Stimulated activated CD4-positive, alpha-beta T cell treated with anti-CD3 and anti-CD28 coated beads, Interleukin-12 subunit alpha, Interleukin-12 subunit beta, amount 100 ng/mL, for 24 hours (primary cell): Measurements from ENCODE around the gene MBLAC1.
"Not testable (repeated sequence)": the region's sequence is repeated elsewhere in the genome, so short reads cannot be mapped to it uniquely, and the experiment has no call there.

Experiments
- DNase-seq, 2 experiments: peaks; one replicate each; pipeline ENCODE4 v3.0.0-alpha.2; 2020; ENCODE audit warnings: low read depth in 2 of 2

The MBLAC1 gene

DNA sequence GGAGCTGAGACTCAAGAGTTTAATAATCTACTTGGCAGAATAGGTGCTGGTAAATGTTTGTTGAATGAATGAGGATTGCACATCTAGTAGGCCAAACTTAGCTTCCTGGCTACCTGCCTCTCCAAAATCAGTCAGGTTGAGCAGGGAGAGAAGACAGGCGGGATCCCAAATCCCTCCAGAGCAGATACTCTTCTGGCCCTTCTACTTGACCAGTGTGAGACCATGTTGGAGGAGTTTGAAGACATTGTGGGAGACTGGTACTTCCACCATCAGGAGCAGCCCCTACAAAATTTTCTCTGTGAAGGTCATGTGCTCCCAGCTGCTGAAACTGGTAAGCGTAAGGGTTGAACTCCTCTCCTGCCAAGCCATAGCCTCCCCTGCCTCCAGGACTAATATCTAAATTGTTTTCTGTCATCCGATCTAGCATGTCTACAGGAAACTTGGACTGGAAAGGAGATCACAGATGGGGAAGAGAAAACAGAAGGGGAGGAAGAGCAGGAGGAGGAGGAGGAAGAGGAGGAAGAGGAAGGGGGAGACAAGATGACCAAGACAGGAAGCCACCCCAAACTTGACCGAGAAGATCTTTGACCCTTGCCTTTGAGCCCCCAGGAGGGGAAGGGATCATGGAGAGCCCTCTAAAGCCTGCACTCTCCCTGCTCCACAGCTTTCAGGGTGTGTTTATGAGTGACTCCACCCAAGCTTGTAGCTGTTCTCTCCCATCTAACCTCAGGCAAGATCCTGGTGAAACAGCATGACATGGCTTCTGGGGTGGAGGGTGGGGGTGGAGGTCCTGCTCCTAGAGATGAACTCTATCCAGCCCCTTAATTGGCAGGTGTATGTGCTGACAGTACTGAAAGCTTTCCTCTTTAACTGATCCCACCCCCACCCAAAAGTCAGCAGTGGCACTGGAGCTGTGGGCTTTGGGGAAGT, 2.2 kb upstream of the MBLAC1 start:
- no peak for DNase-seq

DNA sequence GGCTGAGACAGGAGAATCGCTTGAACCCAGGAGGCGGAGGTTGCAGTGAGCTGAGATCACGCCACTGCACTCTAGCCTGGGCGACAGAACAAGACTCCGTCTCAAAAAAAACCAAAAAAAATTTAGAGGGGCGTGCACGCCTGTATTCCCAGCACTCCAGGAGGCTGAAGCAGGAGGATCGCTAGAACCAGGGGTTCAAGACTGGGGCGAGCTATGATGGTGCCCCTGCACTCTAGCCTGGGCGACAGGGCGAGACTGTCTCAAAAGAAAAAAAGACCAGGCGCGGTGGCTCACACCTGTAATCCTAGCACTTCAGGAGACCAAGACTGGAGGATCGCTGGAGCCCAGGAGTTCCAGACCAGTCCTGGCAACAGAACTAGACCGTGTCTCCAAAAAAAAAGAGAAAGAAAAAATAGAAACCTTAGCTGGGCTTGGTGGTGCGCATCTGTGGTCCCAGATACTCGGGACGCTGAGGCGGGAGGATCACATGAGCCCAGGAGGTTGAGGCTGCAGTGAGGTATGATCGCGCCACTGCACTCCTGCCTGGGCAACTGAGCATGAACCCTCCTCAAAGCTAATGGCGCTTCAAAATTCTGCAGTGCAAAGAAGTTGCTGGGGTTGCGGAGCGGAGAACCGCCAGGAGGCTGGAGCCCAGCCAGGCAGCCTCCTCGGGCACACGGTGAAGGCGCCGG, 382 bp upstream of the MBLAC1 start:
- DNase-seq = no peak

DNA sequence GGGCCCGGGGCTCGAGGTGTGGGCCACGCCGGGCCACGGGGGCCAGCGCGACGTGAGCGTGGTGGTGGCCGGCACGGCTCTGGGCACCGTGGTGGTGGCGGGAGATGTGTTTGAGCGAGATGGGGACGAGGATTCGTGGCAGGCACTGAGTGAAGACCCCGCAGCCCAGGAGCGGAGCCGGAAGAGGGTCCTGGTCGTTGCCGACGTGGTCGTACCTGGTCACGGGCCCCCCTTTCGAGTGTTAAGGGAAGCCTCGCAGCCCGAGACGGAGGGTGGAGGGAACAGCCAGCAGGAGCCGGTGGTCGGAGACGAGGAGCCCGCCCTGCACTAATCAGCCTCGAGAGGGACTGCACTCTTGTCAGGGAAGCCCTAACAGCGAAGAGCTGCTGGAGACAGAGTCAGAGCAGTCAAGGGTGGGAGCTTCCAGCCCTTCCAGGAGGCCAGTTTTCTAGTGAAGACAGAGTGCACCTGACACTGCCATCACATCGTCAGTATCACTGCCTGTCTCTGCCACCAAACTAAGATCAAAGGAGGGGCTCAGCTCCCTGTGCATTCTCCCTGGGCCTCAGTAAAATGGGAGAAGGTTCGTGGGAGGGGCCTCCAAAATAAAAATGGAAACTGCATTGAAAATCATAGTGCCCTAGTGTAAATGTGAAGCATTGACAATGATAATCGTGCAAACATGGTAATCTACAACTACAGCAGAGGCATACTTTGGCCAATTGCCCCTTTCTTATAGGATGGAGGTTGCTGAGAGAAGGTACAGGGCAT, 1.3 kb downstream of the MBLAC1 start:
- no peak for DNase-seq

DNA sequence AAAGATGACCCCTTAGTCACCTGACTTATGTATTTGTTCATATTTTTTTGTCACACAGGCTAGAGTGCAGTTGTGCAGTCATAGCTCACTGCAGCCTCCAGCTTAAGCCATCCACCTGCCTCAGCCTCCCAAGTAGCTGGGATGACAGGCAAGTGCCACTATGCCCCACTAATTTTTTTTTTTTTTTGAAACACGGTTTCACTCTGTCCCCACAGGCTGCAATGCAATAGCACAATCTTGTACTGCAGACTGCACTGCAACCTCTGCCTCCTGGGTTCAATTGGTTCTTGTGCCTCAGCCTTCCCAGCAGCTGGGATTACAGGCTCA, 1.8 kb downstream of the MBLAC1 start:
- DNase-seq = no peak

DNA sequence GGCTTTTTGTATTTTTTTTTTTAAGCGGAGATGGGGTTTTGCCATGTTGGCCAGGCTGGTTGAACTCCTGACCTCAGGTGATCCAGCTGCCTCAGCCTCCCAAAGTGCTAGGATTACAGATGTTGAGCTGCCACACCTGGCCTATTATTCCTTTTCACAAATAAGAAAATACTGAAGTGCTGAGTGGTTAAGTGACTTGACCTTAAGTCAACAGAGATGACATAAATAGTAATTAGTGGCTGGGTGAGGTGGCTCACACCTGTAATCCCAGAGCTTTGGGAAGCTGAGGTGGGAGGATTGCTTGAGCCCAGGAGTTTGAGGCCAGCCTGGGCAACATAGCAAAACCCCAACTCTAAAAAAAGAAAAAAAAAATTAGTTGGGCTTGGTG, 3.4 kb downstream of the MBLAC1 start:
- not testable (repeated sequence) for DNase-seq

DNA sequence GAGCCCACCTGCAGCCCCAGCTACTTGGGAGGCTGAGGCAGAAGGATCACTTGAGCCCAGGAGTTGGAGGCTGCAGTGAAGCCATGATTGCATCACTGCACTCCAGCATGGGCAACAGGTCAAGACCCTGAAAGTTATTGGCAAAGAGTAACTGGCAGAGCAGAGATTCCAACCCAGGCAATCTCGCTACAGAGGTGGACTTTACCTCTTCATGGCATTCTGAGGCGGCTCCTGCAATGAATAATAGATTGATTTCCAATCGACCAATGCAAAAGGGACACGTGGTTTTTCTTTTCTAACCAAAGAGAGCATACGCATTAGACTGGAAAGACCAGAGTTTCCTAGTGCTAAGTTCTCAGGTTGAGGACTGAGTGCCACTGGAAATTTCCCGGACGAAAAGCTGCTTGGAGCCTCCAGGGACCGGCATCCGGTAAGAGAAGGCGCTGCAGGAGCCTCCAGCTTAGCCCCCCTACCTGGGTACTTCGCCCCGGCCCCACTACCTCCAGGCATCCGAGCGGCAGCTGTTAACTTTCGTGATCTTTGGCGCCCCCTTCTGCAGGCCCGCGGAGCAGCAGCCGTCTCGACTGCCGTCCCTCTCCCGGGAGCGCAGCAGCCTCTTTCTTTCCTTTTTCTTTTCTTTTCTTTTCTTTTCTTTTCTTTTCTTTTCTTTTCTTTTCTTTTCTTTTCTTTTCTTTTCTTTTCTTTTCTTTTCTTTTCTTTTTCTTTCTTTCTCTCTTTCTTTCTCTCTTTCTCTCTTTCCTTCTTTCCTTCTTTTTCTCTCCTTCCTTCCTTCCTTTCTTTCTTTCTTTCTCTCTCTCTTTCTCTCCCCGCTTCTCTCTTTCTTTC, 4.1 kb downstream of the MBLAC1 start:
- peak; percentile 50 to 82 for DNase-seq

DNA sequence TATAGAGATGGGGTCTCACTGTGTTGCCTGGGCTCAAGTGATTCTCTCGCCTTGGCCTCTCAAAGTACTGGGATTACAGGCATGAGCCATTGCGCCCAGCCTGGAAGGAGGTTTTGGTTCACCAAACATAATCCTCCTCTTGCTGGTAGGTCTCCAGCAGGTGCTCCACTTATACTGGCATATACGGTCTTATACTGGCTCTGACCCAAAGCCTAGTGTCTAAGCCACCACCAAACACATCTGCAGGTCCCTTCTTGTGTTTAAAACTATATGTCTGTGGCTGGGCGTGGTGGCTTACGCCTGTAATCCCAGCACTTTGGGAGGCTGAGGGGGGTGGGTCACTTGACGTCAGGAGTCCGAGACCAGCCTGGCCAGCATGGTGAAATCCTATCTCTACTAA, 5.4 kb downstream of the MBLAC1 start:
- no peak for DNase-seq

DNA sequence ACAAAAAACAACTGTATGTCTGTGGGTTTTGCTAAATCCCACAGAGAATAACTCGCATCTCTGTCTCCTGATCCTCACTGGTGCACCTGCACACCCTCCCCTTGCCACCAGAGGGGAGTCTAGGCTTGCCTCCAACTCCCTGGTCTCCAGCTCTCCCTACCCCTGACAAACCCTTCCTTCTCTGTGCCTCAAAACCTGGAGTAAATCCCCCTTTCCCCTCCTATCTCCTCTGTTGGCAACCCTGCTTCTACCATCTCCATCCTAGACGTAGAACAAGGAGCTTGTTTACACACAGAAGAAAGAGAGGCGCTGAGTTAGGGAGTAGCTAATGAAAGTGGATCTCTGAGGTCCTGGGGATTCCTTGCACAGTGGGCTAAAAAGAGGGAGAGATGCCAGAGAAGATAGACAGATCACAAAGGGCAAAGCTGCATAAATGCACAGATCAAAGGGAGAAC, 6.0 kb downstream of the MBLAC1 start:
- no peak for DNase-seq

DNA sequence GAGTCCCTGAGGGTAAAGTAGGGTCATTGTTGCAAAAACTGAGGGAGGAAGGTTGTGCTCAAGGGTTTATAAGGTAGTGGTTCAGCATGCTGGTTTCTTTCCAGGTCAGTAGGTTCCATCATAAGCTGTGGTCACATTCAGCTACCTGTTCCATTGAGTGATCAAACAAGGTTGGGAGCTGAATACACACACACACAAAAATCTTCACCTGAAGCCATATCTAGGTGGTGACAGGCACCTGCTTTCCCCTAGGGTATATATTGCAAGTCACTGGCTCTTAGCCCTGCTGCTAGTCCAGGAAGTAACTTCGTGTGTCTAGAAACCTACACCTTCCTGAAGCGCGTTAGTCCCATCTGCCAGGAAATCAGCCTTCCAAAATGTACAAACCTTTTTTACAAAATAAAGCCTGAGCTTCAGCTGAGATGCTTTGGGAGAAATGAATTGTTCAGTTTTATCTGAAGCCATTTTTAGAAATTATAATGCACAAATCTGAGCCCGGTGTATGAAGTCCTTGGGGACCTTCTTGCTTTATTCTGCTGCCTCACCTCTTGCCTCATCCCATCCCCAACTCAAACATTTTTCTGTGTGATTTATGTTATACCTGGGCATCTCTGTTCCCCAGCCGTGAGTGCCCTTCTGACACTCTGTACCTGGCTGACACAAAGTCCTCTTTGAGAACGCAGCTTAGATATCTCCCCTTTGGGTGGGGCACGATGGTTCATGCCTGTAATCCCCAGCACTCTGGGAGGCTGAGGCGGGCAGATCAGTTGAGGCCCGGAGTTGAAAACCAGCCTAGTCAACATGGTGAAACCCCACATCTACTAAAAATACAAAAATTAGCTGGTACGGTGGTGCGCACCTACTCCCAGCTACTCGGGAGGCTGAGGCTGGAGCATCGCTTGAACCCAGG, 11.3 kb downstream of the MBLAC1 start:
- DNase-seq = no peak

DNA sequence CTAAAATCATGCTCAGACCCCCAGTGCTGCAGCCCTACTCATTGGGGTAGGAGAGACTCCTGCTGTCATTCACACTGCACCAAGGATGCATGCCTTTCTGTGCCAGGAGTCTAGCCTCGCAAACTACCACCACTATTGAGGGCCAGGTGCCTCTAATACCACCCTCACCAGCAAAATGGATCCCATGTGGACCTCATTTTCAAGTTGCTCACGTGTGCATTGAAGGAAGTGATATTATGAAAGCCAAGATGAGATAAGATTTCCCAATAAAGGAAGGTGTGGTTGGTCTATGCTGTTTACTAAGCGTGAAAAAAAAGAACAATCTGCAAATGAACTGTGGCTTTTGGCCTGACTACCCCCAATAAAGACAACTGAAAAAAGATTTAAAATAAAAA, 14.8 kb downstream of the MBLAC1 start:
- DNase-seq = no peak

DNA sequence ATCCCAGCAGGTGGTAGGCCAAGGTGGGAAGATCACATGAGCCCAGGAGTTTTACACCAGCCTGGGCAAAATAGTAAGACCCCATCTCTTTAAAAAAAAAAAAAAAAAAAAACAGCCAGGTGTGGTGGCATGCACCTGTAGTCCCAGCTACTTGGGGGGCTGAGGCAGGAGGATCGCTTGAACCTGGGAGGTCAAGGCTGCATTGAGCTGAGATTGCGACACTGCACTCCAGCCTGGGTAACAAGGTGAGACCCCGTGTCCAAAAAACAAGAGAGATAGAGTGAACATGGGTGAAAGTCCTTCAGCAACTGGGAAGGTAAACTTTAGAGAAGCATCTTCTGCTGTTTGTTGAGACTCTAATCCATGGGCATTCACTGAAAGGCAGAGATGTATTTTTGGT, 15.7 kb downstream of the MBLAC1 start:
- no peak for DNase-seq

DNA sequence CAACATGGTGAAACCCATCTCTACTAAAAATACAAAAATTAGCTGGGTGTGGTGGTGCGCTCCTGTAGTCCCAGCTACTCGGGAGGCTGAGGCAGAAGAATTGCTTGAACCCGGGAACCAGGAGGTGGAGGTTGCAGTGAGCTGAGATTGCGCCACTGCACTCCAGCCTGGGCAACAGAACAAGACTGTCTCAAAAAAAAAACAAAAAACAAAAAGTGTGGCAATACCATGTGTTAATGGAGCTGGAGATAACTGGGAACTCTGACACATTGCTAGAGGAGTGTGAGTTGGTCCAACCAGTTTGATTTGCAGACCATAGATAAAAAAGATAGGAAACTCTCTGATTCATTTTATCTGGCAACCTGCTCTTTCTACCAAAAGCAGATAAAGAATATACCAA, 19.6 kb downstream of the MBLAC1 start:
- not testable (repeated sequence) for DNase-seq

DNA sequence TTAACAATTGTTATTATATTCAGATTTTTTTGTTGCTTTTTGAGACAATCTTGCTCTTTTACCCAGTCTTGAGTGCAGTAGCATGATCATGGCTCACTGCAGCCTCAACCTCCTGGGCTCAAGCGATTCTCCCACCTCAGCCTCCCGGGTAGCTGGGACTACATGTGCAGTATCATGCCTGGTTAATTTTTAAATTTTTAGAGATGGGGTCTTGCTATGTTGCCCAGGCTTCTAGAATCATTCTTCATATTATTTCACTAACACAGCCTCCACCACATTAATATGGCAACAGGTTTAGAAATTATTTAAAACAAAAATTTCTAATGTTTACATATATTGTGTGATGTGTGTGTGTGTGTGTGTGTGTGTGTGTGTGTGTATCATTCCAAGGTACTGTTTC, 20.5 kb downstream of the MBLAC1 start:
- DNase-seq = no peak

DNA sequence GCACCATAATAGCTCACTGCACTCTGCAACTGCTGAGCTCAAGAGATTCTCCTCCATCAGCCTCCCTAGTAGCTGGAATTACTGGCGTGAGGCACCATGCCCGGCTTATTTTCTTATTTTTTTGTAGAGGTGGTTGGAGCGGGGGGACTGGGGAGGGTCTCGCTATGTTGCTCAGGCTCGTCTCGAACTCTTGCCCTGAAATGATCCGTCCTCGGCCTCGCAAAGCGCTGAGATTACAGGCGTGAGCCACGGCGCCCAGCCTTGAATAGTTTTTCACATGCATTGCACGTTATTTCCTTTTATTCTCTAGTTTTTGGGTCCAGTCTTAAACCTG, 21.4 kb downstream of the MBLAC1 start:
- DNase-seq = no peak

DNA sequence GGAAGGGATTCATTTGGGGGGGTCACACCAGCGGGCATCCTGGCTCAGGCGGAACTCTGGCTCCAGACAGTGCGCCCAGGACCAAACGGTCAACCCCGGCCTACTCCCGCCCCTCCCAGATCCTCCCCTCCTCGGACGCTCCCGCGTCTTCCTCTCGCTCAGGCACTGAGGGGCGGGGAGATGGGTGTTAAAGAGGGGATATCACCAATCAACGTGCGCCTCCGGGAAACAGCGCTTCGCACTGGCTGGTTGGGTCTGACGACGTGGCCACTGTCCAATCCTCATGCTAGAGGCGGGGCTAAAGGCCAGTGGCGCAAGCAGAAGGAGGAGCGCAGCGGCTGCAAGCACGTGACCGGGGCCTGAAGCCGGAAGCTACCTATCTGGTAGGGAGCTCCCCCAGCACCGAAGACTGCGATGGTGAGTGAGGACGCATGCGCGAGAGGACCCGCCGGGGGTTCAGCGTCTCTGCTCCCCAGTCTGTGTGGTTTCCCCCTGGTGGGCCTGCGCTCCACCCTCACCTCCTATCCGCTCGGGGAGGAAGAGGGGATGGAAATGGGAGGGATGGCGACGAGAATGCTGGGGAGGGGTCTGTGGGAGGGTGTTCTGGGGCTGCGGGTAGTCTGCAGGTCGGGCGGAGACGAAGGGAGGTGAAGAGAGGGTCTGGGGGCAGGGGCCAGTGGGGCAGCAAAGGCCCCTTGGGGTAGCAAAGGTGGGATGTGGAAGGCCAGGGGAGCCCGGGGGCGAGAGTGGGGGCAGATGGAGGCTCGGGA, 22.0 kb downstream of the MBLAC1 start, which contains the start of gene LAMTOR4:
Gene LAMTOR4 (plus strand): TSS at position 360 of the 770 bp plus-strand sequence. CDS start 55 bp downstream, at position 415.
- DNase-seq = peak; percentile 91 to 97

DNA sequence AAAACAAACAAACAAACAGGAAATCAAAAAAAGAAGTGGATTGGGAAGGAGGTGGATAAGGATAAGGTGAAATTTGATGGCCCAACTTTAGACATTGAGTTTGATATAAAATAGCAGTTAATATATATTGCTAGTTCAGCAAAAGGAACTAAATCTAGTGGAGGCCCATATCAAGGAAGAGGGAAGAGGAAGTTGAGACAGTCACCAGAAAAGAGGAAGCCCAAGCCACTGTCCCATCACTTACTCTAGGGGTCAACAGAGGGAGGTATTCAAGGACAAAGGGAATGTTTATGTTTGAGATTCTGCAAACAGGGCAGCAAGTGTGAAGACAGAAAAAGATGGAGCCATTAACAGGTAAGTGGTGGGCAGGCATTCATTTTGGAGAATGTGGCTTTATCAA, 25.6 kb downstream of the MBLAC1 start:
- no peak for DNase-seq

DNA sequence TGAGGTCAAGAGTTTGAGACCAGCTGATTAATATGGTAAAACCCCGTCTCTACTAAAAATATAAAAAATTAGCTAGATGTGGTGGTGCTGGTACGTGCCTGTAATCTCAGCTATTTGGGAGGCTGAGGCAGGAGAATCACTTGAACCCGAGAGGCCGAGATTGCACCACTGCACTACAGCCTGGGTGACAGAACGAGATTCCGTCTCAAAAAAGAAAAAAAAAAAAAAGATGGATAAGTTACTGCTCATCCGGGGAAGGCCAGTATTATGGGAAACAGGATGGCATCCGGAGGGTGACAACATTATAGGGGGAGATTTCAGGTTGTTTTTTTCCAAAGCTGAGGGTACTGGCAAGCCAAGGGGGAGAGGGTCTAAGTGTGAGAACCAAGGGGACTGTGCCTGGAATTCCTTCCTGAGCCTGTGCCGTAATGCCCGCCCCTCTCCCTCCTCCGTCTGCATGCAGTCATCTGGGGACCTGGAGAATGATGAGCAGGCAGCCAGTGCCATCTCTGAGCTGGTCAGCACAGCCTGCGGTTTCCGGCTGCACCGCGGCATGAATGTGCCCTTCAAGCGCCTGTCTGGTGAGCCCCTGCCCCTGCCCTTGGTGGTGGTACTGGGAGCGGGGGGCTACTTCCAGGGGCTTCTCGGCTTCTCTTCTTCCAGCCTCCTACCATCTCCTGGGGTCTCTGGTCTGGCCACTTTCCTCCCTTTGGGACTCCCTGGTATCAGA, 26.3 kb downstream of the MBLAC1 start:
- no peak for DNase-seq

DNA sequence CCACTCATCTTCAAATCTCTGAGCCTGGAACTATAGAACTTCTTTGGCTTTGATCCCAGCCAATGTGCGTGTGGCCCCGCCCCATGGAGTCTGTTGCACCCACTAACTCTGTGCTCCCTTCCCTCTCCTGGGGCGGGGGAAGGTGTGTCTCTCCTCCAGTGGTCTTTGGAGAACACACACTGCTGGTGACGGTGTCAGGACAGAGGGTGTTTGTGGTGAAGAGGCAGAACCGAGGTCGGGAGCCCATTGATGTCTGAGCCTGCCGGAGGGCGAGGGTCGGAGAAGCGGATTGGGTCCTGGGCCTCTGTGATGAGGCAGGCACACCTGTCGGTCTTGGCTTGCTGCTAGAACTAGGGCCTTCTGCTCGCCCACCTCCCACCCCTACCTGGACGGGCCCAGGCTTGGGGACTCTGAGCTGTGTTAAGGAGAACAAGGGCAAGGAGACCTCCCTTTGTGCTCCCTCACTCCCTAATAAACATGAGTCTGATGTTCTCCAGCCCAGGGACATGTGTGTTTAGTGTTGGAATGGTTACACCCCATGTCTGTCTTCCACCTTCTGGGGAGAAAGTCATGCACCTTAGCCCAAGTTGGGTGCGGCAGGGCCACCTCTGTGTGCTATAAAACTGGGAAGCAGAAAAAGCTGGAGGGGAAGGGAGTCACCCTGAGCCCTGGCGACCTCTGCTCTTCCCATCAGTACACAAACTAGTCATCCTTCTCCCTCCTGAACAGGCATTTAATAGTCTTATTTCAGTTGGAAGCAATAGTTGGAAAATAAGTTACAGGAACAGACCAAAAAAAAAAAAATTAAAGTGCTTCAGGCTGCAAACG, 27.2 kb downstream of the MBLAC1 start:
- DNase-seq = no peak
